Erythroblast (primary cell): ENCODE data around the gene ARHGDIB.

Experiments
- GATA1 ChIP-seq: IDR thresholded peaks from 2 replicates; pipeline ENCODE4 v1.6.1; 2011; ENCODE audit warnings: low read depth, mild to moderate bottlenecking, control low read depth, low read length, moderate library complexity
- POLR2A ChIP-seq: IDR thresholded peaks from 2 replicates; pipeline ENCODE4 v1.6.1; 2011; ENCODE audit warnings: mild to moderate bottlenecking, low read length

- TF ChIP-seq POLR2A (no peak), GATA1 (no peak)
Observed at GRCh38 chr12:14923944-14924343, 37.5 kb downstream of the ARHGDIB start.
